Measurements from ENCODE around the gene SRRM5.
"Not testable (repeated sequence)": the region's sequence is repeated elsewhere in the genome, so short reads cannot be mapped to it uniquely, and the experiment has no call there.

Gene SRRM5

GRCh38 chr19:43634872-43635560 lies 23.1 kb downstream of the SRRM5 start:
- H3K4me3 Mint-ChIP-seq: no peak overlapping the region
- H3K4me1 Mint-ChIP-seq (ENCODE audit: low read depth): peaks cover 7% of the 10 kb centered on the region
- no peak overlapping the region for H3K27ac Mint-ChIP-seq
- no peaks in the 10 kb centered on the region for H3K9me3 Mint-ChIP-seq
- H3K27me3 Mint-ChIP-seq: peaks cover 27% of the 10 kb centered on the region
- no peaks in the 10 kb centered on the region for H3K36me3 Mint-ChIP-seq (ENCODE audit: low read depth)

- H3K27me3 Mint-ChIP-seq: peaks cover 29% of the 10 kb centered on the region
- peaks cover 13% of the 10 kb centered on the region for H3K4me1 Mint-ChIP-seq (ENCODE audit: low read depth)
- H3K4me3 Mint-ChIP-seq; H3K36me3 Mint-ChIP-seq (ENCODE audit: low read depth); H3K9me3 Mint-ChIP-seq; H3K27ac Mint-ChIP-seq: not testable (repeated sequence)
Observed at GRCh38 chr19:43635561-43635940, 23.7 kb downstream of the SRRM5 start.

- peaks cover 34% of the 10 kb centered on the region for H3K27me3 Mint-ChIP-seq
- no peaks in the 10 kb centered on the region for H3K36me3 Mint-ChIP-seq (ENCODE audit: low read depth)
- no peak overlapping the region for H3K27ac Mint-ChIP-seq
- H3K9me3 Mint-ChIP-seq: no peaks in the 10 kb centered on the region
- H3K4me3 Mint-ChIP-seq: no peak overlapping the region
- peaks cover 14% of the 10 kb centered on the region for H3K4me1 Mint-ChIP-seq (ENCODE audit: low read depth)
Observed at GRCh38 chr19:43636121-43636683, 24.3 kb downstream of the SRRM5 start.

DNA sequence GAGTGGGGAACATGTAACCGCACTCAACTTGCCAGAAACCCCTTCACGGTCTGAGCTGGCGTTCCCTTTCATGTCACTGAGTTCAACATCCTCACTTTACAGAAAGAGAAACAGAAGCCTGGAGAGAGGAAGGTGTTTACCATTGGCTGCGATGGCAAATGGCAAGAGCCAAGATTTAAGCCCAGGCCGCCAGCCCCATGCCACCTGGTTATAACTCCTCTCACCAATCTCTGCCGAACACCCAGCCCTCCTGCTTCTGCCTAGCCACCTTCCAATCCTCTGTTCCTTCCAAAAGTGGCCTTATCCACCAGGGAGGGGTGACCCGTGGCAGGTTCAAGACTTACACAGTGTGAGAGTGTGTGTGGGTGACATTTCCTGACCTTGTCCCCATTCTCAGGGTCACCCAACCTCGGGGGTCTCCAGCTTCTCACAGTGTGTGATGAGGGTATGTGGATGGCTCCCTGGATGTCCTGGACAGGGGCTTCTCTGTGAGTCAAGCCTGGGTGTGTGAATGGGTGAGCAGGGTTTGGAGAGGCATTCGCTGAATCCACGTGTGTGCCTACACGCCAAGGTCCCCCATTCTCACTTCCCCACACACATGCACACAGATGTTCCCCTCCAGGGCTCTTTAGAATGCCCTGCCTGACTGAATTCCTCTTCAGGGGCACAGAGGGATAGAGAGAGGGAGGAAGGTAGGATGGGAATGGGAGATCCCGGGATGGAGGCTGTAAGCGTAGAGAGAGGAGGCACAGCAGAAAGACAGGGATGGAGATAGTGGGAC lies 26.5 kb downstream of the SRRM5 start:
- Mint-ChIP-seq H3K9me3 (no peaks in the 10 kb centered on the region), H3K36me3 (ENCODE audit: low read depth) (no peaks in the 10 kb centered on the region), H3K4me3 (peak overlapping the region; percentile 81), H3K27me3 (peaks cover 37% of the 10 kb centered on the region), H3K27ac (no peak overlapping the region), H3K4me1 (ENCODE audit: low read depth) (peaks cover 14% of the 10 kb centered on the region)

DNA sequence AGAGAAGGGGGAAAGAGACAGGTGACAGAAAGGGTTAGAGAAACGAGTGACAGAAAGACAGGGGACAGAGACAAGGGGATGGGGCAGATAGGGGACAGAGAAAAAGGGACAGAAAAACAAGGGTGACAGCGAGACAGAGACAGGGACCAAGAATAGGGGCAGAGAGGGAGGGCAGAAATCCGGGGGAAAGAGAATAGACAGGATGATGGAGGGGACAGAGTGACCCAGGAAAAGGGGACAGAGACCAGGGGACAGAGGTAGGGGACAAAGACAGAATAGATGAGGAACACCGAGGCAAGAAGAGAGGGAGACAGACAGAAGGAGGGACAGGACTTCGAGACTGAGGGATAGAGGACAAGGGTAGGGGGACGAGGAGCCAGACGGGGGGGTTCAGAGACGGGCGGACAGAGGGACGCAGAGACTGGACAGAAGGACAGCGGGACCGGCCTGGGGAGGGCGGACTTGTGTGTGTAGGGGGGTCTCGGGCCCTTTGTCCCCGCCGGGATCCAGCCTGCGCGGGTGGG lies 27.2 kb downstream of the SRRM5 start:
- Mint-ChIP-seq H3K9me3 (no peaks in the 10 kb centered on the region), H3K4me1 (ENCODE audit: low read depth) (peaks cover 14% of the 10 kb centered on the region), H3K36me3 (ENCODE audit: low read depth) (no peaks in the 10 kb centered on the region), H3K27ac (no peak overlapping the region), H3K27me3 (peaks cover 36% of the 10 kb centered on the region), H3K4me3 (peak overlapping the region; percentile 81)

- Mint-ChIP-seq H3K9me3 (no peaks in the 10 kb centered on the region), H3K36me3 (ENCODE audit: low read depth) (no peaks in the 10 kb centered on the region), H3K27ac (no peak within 1 kb of the TSS), H3K27me3 (peaks cover 36% of the 10 kb centered on the region), H3K4me1 (ENCODE audit: low read depth) (peaks cover 14% of the 10 kb centered on the region), H3K4me3 (peak within 1 kb of the TSS; percentile 81)
Observed at GRCh38 chr19:43639519-43640423, 27.9 kb downstream of the SRRM5 start, which contains the start of gene CADM4. TSS of gene CADM4 (minus strand) at chr19:43639850. CDS start at chr19:43639790, 60 bp downstream.

GRCh38 chr19:43640424-43640757 lies 28.5 kb downstream of the SRRM5 start:
- H3K27me3 Mint-ChIP-seq: peaks cover 36% of the 10 kb centered on the region
- H3K4me3 Mint-ChIP-seq: peak overlapping the region; percentile 73
- H3K9me3 Mint-ChIP-seq: no peaks in the 10 kb centered on the region
- H3K4me1 Mint-ChIP-seq (ENCODE audit: low read depth): peaks cover 14% of the 10 kb centered on the region
- H3K36me3 Mint-ChIP-seq (ENCODE audit: low read depth): no peaks in the 10 kb centered on the region
- H3K27ac Mint-ChIP-seq: no peak overlapping the region

DNA sequence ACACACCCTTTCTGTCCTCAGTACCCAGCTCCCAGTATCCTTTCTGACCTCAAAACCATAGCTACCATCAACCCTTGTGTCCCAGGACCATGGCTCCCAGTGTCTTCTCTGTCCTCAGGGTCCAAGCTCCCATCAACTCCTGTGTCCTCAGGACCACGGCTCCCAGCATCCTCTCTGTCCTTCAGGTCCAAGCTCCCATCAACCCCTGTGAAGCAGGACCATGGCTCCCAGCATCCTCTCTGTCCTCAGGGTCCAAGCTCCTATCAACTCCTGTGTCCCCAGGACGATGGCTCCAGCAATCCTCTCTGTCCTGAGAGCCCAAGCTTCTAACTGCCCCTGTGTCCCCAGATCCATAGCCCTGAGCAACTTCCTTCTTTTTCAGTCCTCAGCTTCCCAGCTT lies 29.4 kb downstream of the SRRM5 start:
- Mint-ChIP-seq H3K36me3 (ENCODE audit: low read depth) (no peaks in the 10 kb centered on the region), H3K27me3 (peaks cover 36% of the 10 kb centered on the region), H3K9me3 (no peaks in the 10 kb centered on the region), H3K27ac (no peak overlapping the region), H3K4me3 (peak overlapping the region; percentile 35), H3K4me1 (ENCODE audit: low read depth) (peaks cover 14% of the 10 kb centered on the region)

GRCh38 chr19:43642531-43642930 lies 30.6 kb downstream of the SRRM5 start:
- Mint-ChIP-seq H3K27me3 (peaks cover 30% of the 10 kb centered on the region), H3K4me1 (ENCODE audit: low read depth) (peaks cover 14% of the 10 kb centered on the region), H3K36me3 (ENCODE audit: low read depth) (no peaks in the 10 kb centered on the region), H3K9me3 (no peaks in the 10 kb centered on the region), H3K4me3 (no peak overlapping the region), H3K27ac (no peak overlapping the region)

GRCh38 chr19:43643326-43643725 lies 31.4 kb downstream of the SRRM5 start:
- no peaks in the 10 kb centered on the region for H3K9me3 Mint-ChIP-seq
- H3K27ac Mint-ChIP-seq: no peak overlapping the region
- H3K4me3 Mint-ChIP-seq: no peak overlapping the region

GRCh38 chr19:43644181-43644580 lies 32.3 kb downstream of the SRRM5 start:
- H3K27ac Mint-ChIP-seq: no peak overlapping the region
- H3K27me3 Mint-ChIP-seq: peaks cover 14% of the 10 kb centered on the region
- no peaks in the 10 kb centered on the region for H3K9me3 Mint-ChIP-seq
- no peak overlapping the region for H3K4me3 Mint-ChIP-seq
- H3K36me3 Mint-ChIP-seq (ENCODE audit: low read depth): no peaks in the 10 kb centered on the region
- peaks cover 8% of the 10 kb centered on the region for H3K4me1 Mint-ChIP-seq (ENCODE audit: low read depth)

More at GRCh38 chr19:43643326-43643725, 31.4 kb downstream of the SRRM5 start:
- no peaks in the 10 kb centered on the region for H3K36me3 Mint-ChIP-seq (ENCODE audit: low read depth)
- peaks cover 22% of the 10 kb centered on the region for H3K27me3 Mint-ChIP-seq
- H3K4me1 Mint-ChIP-seq (ENCODE audit: low read depth): peaks cover 14% of the 10 kb centered on the region

DNA sequence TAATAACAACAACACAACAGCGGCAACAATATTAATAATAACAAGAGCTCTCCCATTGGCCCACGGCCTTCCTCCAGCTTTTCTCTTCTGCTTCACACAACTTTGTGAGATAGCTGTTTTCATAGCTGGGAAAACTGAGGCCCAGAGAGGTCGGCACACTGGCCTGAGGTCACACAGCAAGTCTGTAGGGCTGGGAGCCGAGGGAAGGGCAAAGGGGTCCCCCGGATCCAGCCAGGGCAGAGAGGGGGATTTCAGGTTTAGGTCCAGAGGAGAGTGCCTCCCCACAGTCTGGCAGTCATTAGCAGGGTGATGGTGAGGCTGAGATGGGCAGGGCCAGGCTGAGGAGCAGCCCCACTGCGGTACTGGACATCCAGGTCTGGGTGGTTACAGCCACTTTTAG lies 36.7 kb downstream of the SRRM5 start:
- H3K27me3 Mint-ChIP-seq: no peaks in the 10 kb centered on the region
- peaks cover 4% of the 10 kb centered on the region for H3K36me3 Mint-ChIP-seq (ENCODE audit: low read depth)
- H3K4me3 Mint-ChIP-seq: no peak overlapping the region
- no peaks in the 10 kb centered on the region for H3K4me1 Mint-ChIP-seq (ENCODE audit: low read depth)
- H3K27ac Mint-ChIP-seq: no peak overlapping the region
- H3K9me3 Mint-ChIP-seq: no peaks in the 10 kb centered on the region

DNA sequence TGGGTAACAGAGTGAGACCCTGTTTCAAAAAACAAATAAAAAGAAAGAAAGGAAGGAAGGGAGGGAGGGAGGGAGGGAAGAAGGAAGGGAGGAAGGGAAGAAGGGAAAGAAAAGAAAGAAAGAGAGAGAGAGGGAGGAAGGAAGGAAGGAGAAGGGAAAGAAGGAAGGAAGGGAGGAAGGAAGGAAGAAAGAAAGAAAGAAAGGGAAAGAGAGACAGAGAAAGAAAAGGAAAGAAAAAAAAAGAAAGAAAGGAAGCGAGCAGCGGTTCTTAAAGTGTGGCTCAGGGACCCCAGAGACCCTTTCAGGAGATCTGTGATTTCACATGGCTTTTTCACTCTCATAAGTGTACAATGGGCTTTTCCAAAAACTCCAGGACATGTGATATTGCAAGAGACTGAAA lies 37.6 kb downstream of the SRRM5 start:
- no peak overlapping the region for H3K4me3 Mint-ChIP-seq
- no peaks in the 10 kb centered on the region for H3K9me3 Mint-ChIP-seq
- no peak overlapping the region for H3K27ac Mint-ChIP-seq
- H3K4me1 Mint-ChIP-seq (ENCODE audit: low read depth): no peaks in the 10 kb centered on the region
- H3K27me3 Mint-ChIP-seq: no peaks in the 10 kb centered on the region
- H3K36me3 Mint-ChIP-seq (ENCODE audit: low read depth): peaks cover 6% of the 10 kb centered on the region

DNA sequence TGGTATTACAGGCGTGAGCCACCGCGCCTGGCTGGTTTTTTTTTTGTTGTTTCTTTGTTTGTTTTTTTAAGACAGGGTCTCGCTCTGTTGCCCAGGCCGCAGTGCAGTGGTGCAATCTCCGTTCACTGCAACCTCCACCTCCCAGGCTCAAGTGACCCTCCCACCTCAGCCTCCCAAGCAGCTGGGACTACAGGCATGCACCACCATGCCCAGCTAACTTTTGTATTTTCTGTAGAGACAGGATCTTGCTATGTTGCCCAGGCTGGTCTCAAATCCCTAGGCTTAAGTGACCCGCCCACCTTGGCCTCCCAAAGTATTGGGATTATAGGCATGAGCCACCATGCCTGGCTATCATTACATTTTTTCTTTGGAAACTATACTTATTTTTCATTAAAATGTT lies 38.4 kb downstream of the SRRM5 start:
- H3K36me3 Mint-ChIP-seq (ENCODE audit: low read depth); H3K27ac Mint-ChIP-seq; H3K4me3 Mint-ChIP-seq: not testable (repeated sequence)

More for the DNA sequence above, 38.4 kb downstream of the SRRM5 start:
- H3K4me1 Mint-ChIP-seq (ENCODE audit: low read depth); H3K9me3 Mint-ChIP-seq; H3K27me3 Mint-ChIP-seq: not testable (repeated sequence)
